GM19372 (cell line): ENCODE results near the gene PTPRN.
A peak's percentile ranks its signal among the peaks of the same experiment; 100 is the strongest.
"Not testable (repeated sequence)": the region's sequence is repeated elsewhere in the genome, so short reads cannot be mapped to it uniquely, and the experiment has no call there.

Experiments
- ATAC-seq: cut with Tn5 transposase; IDR thresholded peaks from one replicate; pipeline ENCODE4 v1.9.1; 2021; ENCODE audit warnings: mild to moderate bottlenecking, low read depth, moderate library complexity; ENCODE audit not compliant: unreplicated experiment

PTPRN gene

DNA sequence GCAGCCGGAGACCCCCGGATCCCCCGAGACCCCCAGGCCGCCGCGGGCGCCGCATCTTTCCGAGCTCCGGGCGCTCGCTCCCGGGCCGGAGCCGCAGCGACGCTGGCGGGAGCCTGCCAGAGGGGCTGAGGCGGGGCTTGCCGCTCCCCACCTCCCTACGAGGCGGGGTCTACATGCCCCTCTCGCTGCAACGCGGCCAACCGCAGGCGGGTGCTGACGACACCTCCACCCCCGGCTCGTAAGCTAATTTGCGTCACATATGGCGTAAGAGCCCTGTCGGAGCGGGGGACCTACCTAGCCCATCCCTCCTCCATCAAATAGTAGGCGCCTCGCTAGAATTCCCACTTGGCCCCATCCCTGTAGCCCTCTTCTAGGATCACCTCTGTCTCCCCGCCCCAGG lies at the start of gene PTPRN:
Gene PTPRN (minus strand): TSS at position 124 of the 400 bp plus-strand sequence. CDS start 69 bp downstream, at position 55.
- ATAC-seq = no peak

DNA sequence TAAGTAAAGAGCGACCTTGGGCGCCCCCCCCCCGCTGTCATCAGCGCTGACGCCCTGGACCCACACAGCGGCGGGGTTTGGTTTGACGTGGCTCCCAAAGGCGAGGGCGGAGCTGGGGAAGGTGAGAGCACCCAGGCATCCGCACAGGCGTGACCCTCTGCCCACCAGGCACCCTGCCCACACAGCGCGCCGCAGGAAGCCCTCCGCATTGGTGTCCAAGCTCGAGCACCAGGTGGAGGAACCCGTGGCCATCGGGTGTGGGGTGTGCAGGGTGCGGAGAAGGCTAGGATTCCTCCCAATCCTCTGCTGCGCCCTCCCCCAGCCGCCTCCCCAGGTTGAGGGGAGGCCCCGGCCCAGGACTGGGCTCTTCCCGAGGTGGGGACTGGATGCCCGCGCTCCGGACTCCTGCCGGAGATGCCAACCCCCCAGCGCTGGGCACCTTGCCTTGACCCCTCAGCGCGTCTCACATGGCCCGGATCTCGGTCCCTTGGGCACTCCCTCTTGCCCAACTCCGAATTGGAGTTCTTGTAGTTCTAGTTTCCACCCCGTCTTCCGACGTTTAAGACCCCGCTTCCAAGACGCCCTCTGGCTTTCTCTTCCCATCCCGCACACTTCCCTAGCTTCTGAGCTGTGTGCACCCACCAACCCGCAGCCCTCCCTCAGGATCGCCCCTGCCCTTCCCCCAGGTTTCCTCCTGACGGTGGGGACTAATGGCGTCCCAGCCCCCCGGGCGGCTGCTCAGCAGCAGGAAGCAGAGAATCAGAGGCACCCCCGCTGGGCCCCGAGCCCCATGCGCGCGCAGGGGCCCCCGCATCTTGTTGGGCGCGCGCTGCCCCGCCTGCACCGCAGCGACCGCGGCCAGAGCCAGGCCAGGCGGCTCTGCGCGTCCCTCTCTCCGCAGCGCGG lies 49.2 kb upstream of the PTPRN start:
- ATAC-seq = no peak

- no peak for ATAC-seq
Observed at GRCh38 chr2:219356834-219357233, 47.6 kb upstream of the PTPRN start.

GRCh38 chr2:219354582-219354981 lies 45.4 kb upstream of the PTPRN start:
- ATAC-seq = no peak

GRCh38 chr2:219353129-219353528 lies 43.9 kb upstream of the PTPRN start:
- ATAC-seq = no peak

GRCh38 chr2:219352448-219353023 lies 43.3 kb upstream of the PTPRN start:
- peak; percentile 64 for ATAC-seq

GRCh38 chr2:219350710-219351221 lies 41.6 kb upstream of the PTPRN start:
- no peak for ATAC-seq

GRCh38 chr2:219350215-219350614 lies 41.0 kb upstream of the PTPRN start:
- ATAC-seq = no peak

DNA sequence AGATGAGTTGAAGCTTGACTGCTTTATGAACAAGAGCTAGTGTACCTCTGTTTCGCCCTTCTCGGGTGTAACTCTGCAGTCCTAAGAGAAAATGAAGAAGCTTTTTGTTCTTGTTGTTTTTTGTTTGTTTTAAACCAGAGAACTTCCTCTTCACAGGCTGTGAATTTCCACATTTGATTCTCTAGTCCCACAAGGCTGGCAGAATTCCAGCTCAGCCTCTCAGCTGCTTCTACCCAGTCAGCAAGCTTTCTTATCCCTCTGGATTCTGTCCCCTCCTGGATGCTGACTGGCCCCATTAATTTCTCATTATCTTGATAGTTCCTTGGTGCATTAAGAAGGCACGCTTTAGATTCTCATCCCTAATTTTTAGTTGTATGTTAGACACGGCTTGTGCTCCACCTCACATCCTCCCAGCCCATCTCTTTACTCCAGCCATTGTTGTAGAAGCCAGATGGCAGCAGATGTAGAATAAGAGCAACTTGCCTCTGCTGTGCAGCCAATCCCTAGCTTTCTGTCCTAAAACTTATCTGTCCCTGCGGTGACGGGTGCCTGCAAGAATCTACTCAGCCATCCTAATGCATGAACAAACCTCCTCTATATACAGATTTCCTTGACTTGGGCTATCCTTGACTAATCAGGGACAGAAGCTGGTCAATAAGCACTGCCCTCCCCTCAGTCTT lies 35.7 kb upstream of the PTPRN start:
- ATAC-seq = no peak

GRCh38 chr2:219335373-219335786 lies 26.2 kb upstream of the PTPRN start:
- no peak for ATAC-seq

GRCh38 chr2:219334076-219334475 lies 24.9 kb upstream of the PTPRN start:
- no peak for ATAC-seq

DNA sequence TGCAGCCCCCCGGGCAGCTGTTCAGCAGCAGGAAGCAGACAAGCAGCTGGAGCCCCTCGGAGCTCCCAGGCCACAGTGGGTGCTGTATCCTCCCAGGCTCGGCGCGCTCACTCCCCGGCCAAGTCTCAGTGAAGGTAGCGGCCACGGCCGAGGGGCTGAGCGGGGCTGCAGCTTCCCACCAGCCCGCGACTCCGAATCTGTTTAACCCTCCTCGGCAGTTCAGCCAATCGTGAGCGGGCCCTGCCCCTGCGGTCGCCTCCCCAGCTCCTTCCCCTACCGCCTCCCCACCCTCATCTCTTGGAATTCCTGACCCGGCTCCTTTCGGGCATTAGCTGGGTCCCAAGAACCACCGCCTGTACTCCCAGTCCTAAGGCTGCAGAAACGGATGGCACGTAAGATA lies 23.3 kb upstream of the PTPRN start, which contains the start of gene RESP18:
Gene RESP18 (minus strand): TSS at position 203 of the 400 bp plus-strand sequence.
- no peak for ATAC-seq

- no peak for ATAC-seq
Observed at GRCh38 chr2:219331560-219332213, 22.5 kb upstream of the PTPRN start.

- ATAC-seq = no peak
Observed at GRCh38 chr2:219327719-219328118, 18.5 kb upstream of the PTPRN start.

DNA sequence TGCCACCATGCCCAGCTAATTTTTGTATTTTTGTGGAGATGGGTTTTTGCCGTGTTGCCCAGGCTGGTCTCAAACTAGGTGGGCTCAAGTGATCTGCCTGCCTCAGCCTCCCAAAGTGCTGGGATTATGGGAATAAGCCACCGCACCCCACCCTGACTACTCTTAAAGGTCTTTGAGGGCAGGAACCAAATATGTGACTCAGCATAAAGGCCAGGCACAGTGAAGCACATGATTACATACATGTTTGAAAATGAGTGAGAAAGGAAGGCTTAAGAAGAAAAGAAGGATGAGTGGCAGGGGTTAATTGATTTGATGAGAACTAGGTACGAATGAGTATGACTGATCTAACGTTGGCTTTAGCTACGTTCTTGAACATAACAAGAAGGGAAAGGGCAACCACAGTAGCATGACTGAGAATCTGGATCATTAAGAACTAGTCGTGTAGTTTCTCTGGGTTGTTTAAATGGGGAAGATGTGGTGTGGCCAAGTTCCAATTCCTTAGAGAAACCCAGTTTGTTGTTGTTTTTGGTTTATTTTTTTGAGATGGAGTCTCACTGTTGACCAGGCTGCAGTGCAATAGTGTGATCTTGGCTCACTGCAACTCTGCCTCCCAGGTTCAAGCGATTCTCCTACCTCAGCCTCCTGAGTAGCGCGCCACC lies 16.6 kb upstream of the PTPRN start:
- ATAC-seq = no peak

- no peak for ATAC-seq
Observed at GRCh38 chr2:219325136-219325535, 15.9 kb upstream of the PTPRN start.

DNA sequence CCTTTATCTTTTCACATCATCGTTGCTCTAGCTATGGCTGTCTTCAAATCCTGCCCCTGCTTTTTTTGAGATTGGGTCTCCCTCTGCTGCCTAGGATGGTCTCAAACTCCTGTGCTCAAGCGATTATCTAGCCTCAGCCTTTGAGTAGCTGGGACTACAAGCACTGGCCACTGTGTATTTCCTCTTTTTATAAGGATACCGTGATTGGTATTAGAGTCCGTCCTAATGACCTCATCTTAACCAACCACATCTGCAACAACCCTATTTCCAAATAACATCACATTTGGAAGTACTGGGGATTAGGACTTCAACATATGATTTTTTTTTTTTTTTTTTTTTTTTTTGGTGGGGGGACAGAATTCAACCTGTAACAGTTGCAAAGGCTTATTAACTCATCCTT lies 14.2 kb upstream of the PTPRN start:
- ATAC-seq = no peak

DNA sequence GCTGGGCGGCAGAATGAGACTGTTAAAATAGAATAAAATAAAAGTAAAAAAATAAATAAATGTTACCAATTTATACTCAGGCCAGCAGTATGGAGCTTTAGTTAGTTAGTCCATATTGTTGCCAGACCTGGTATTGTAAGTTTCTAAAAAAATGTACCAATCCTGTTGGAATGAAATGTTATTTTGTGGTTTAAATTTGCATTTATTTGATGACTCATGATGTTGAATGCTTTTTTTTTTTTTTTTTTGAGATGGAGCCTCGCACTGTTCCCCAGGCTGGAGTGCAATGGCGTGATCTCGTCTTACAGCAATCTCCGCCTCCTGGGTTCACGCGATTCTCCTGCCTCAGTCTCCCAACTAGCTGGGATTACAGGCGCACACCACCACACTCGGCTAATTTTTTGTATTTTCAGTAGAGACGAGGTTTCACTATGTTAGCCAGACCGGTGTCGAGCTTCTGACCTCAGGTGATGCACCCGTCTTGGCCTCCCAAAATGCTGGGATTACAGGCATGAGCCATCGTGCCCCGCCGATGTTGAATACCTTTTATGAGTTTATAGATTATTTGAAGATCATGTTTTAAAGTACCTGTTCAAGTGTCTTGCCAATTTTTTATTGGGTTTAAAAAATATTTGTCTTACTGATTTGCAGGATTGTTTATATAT lies 5.7 kb upstream of the PTPRN start:
- no peak for ATAC-seq

DNA sequence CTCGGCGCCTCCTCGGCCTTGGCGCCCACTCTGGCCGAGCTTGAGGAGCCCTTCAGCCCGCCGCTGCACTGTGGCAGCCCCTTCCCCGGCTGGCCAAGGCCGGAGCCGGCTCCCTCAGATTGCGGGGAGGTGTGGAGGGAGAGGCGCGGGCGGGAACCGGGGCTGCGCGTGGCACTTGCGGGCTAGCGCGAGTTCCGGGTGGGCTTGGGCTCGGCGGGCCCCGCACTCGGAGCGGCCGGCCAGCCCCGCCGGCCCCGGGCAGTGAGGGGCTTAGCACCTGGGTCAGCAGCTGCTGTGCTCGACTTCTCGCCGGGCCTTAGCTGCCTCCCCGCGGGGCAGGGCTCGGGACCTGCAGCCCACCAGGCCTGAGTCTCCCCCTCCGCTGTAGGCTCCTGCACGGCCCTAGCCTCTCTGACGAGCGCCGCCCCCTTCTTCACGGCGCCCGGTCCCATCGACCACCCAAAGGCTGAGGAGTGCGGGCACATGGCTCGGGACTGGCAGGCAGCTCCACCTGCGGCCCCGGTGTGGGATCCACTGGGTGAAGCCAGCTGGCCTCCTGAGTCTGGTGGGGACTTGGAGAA lies 3.6 kb upstream of the PTPRN start:
- ATAC-seq = not testable (repeated sequence)
